Transverse colon (tissue), 4 donors: ENCODE data around the gene SYK.
A peak's percentile ranks its signal among the peaks of the same experiment; 100 is the strongest.

ENCODE experiments used
- CTCF ChIP-seq, 5 experiments: fragments of 200-600 bp in 3 of 5; fragments of 450-650 bp in 2 of 5; sonication (generic) in 3 of 5; IDR thresholded peaks; 1 replicate in 2 of 5; 2 replicates in 3 of 5; pipeline ENCODE4 v1.5.1; 2016 to 2017; ENCODE audit warnings: antibody characterized with exemption in 5 of 5, inconsistent platforms in 3 of 5, mild to moderate bottlenecking in 2 of 5, moderate library complexity in 1 of 5
- EP300 ChIP-seq: sonication (generic); formaldehyde crosslinking; IDR thresholded peaks from one replicate; pipeline ENCODE4 v1.6.1; 2017; ENCODE audit warnings: antibody characterized with exemption, low read depth
- POLR2A ChIP-seq: fragments of 450-650 bp; IDR thresholded peaks from one replicate; pipeline ENCODE4 v1.6.1; 2016; ENCODE audit warnings: antibody characterized with exemption, mild to moderate bottlenecking, moderate library complexity
- POLR2AphosphoS5 ChIP-seq, 3 donors: sonication (generic); formaldehyde crosslinking; IDR thresholded peaks; one replicate each; pipeline ENCODE4 v1.6.1; 2016; ENCODE audit warnings: antibody characterized with exemption in 3 of 3

DNA sequence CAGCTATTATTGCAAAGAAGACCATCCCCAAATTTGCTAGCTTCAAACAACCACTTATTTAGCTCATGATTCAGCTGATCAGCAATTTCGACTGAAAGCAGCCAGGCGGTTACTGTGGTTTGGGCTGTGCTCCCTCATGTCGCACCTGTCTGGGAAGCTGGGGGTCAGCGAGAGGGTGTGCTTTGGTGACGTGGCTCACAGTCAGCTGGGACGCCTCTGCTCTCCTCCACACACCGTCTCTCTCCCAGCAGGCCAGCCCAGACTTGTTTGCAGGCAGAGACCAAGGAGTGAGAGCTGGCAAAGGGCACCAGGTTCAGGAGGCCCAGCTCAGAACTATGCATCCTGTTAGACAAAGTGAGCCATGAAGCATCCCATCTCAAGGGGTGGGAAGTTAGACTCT, 140.9 kb downstream of the SYK start:
- TF ChIP-seq POLR2A (no peak), POLR2AphosphoS5 (IDR thresholded peaks at IDR 0.05) (peak in 1 of 3 donors; percentile 6), CTCF (IDR thresholded peaks at IDR 0.05) (no peak), EP300 (no peak)
